Natural killer cell (primary cell): ENCODE results near the gene CHSY3. TPM values are rescaled to one million over a fixed set of nuclear protein-coding genes. Genes with fewer than 3 reads are reported as not detected.

Experiments
- ATAC-seq, 3 donors: fragments of 150-1000 bp in 2 of 3; fragments of 200-7000 bp in 1 of 3; cut with Tn5 transposase; 1 replicate in 1 of 3; 2 replicates in 2 of 3; pipeline ENCODE4 v1.10.0; 2021; ENCODE audit warnings: mild to moderate bottlenecking in 2 of 3, moderate library complexity in 2 of 3
- DNase-seq, 2 donors: peaks; one replicate each; pipeline versions ENCODE4 v3.0.0 to v3.0.0-alpha.2; 2013 to 2021; ENCODE audit warnings: mixed read lengths in 1 of 2
- H3K27ac ChIP-seq: one replicate; pipeline ENCODE4 v1.5.1; 2013; ENCODE audit warnings: mild to moderate bottlenecking, low read length
- H3K27me3 ChIP-seq: one replicate; pipeline ENCODE4 v1.6.1; 2013; ENCODE audit warnings: low read length; ENCODE audit not compliant: control insufficient read depth, insufficient read depth
- H3K36me3 ChIP-seq: one replicate; pipeline ENCODE4 v1.6.1; 2013; ENCODE audit warnings: low read length; ENCODE audit not compliant: control insufficient read depth, insufficient read depth
- H3K4me1 ChIP-seq: one replicate; pipeline ENCODE4 v1.6.1; 2013; ENCODE audit warnings: low read length; ENCODE audit not compliant: control insufficient read depth, insufficient read depth
- H3K4me3 ChIP-seq: one replicate; pipeline ENCODE4 v1.5.1; 2013; ENCODE audit warnings: low read length
- H3K9me3 ChIP-seq: one replicate; pipeline ENCODE4 v1.6.1; 2013; ENCODE audit warnings: low read length; ENCODE audit not compliant: control insufficient read depth, insufficient read depth
- H3K27ac Mint-ChIP-seq, 2 donors: one replicate each; pipeline ENCODE4 v1.8.0; 2022; ENCODE audit warnings: mild to moderate bottlenecking in 2 of 2, mixed read lengths in 2 of 2, moderate library complexity in 1 of 2
- H3K27me3 Mint-ChIP-seq, 2 donors: one replicate each; pipeline ENCODE4 v1.8.0; 2022; ENCODE audit warnings: low read depth in 2 of 2, mixed read lengths in 2 of 2
- H3K36me3 Mint-ChIP-seq: one replicate; pipeline ENCODE4 v1.8.0; 2022; ENCODE audit warnings: mixed read lengths
- H3K4me1 Mint-ChIP-seq, 2 donors: one replicate each; pipeline ENCODE4 v1.8.0; 2022; ENCODE audit warnings: mixed read lengths in 2 of 2
- H3K4me3 Mint-ChIP-seq: one replicate; pipeline ENCODE4 v1.8.0; 2022; ENCODE audit warnings: mild to moderate bottlenecking, moderate library complexity, mixed read lengths
- H3K9me3 Mint-ChIP-seq, 2 donors: one replicate each; pipeline ENCODE4 v1.8.0; 2022; ENCODE audit warnings: mixed read lengths in 2 of 2
- CTCF ChIP-seq: fragments of 200-600 bp; IDR thresholded peaks from one replicate; pipeline ENCODE4 v1.8.0; 2022; ENCODE audit warnings: antibody characterized with exemption
- WGBS: methylation state at CpG from one replicate; pipeline ENCODE4 v1.1.7; 2013; ENCODE audit warnings: missing lambda C conversion rate; ENCODE audit not compliant: insufficient coverage; 5-methylcytosine and 5-hydroxymethylcytosine counted together
- intact Hi-C: fragments of 100-400 bp; cut with micrococcal nuclease; formaldehyde crosslinking; loops from one replicate; pipeline ENCODE4 v1.14.2; 2022
- total RNA-seq, 4 donors: library from RNA; stranded (reverse); fragments of 120-200 nt in 1 of 4; gene quantifications; one replicate each; pipeline versions ENCODE4 v1.2.3 to v1.2.4, GENCODE V29; 2013 to 2022

The CHSY3 gene
- total RNA-seq, 3 donors from 2014 or later (not counting 1 experiment from before 2014, with no cell fraction given), result 0.18 to 2.3 (median 2.3) TPM

GRCh38 chr5:130045334-130045733 lies 141.1 kb downstream of the CHSY3 start:
- no peak overlapping the region for H3K27ac Mint-ChIP-seq
- WGBS, result 89% methylated on average over 3 of the region's 3 CpGs

GRCh38 chr5:130050585-130050984 lies 146.3 kb downstream of the CHSY3 start:
- 100% methylated on average over 2 of the region's 3 CpGs for WGBS
- Mint-ChIP-seq H3K36me3 (no peaks in the 10 kb centered on the region), H3K9me3 (peaks cover 2 to 3% of the 10 kb centered on the region in 2 donors), H3K27me3 (no peaks in the 10 kb centered on the region), H3K27ac (no peak overlapping the region), H3K4me3 (no peak overlapping the region), H3K4me1 (no peaks in the 10 kb centered on the region)
- Histone ChIP-seq H3K27me3 (no peaks in the 10 kb centered on the region), H3K36me3 (no peaks in the 10 kb centered on the region), H3K4me1 (no peaks in the 10 kb centered on the region), H3K27ac (no peak overlapping the region), H3K9me3 (no peaks in the 10 kb centered on the region), H3K4me3 (no peak overlapping the region)
- no peak for TF ChIP-seq CTCF
- no peak for ATAC-seq
- DNase-seq, result no peak
- intact Hi-C loops, result no loop called here

More at GRCh38 chr5:130045334-130045733, 141.1 kb downstream of the CHSY3 start:
- no peak for DNase-seq
- H3K9me3 ChIP-seq, result no peaks in the 10 kb centered on the region
- no peak for ATAC-seq
- H3K27ac ChIP-seq, result no peak overlapping the region
- no peak overlapping the region for H3K4me3 Mint-ChIP-seq
- H3K4me3 ChIP-seq, result no peak overlapping the region
- H3K4me1 Mint-ChIP-seq, result no peaks in the 10 kb centered on the region
- H3K27me3 Mint-ChIP-seq, result no peaks in the 10 kb centered on the region
- H3K36me3 ChIP-seq, result no peaks in the 10 kb centered on the region
- no peak for TF ChIP-seq CTCF
- intact Hi-C loops, result no loop called here
- H3K9me3 Mint-ChIP-seq, result peaks cover 9 to 12% of the 10 kb centered on the region in 2 donors
- no peaks in the 10 kb centered on the region for H3K4me1 ChIP-seq
- H3K36me3 Mint-ChIP-seq, result no peaks in the 10 kb centered on the region
- no peaks in the 10 kb centered on the region for H3K27me3 ChIP-seq

GRCh38 chr5:130052752-130053151 lies 148.5 kb downstream of the CHSY3 start:
- H3K4me3 ChIP-seq, result no peak overlapping the region
- H3K4me1 Mint-ChIP-seq, result no peaks in the 10 kb centered on the region
- DNase-seq, result no peak
- WGBS, result 29% methylated on average over 1 of the region's 1 CpG
- TF ChIP-seq CTCF, result no peak
- H3K36me3 Mint-ChIP-seq, result no peaks in the 10 kb centered on the region
- peaks cover 2 to 3% of the 10 kb centered on the region in 2 donors for H3K9me3 Mint-ChIP-seq
- H3K27me3 ChIP-seq, result no peaks in the 10 kb centered on the region
- H3K9me3 ChIP-seq, result no peaks in the 10 kb centered on the region
- intact Hi-C loops, result no loop called here
- H3K27ac ChIP-seq, result no peak overlapping the region
- H3K27ac Mint-ChIP-seq, result no peak overlapping the region
- no peak for ATAC-seq
- no peaks in the 10 kb centered on the region for H3K36me3 ChIP-seq
- H3K4me1 ChIP-seq, result no peaks in the 10 kb centered on the region
- H3K27me3 Mint-ChIP-seq, result no peaks in the 10 kb centered on the region
- no peak overlapping the region for H3K4me3 Mint-ChIP-seq

- 97% methylated on average over 3 of the region's 4 CpGs for WGBS
- no peak overlapping the region for H3K4me3 Mint-ChIP-seq
- intact Hi-C loops, result no loop called here
- Histone ChIP-seq H3K4me1 (no peaks in the 10 kb centered on the region), H3K36me3 (no peaks in the 10 kb centered on the region), H3K27me3 (no peaks in the 10 kb centered on the region), H3K9me3 (no peaks in the 10 kb centered on the region), H3K27ac (no peak overlapping the region), H3K4me3 (no peak overlapping the region)
- H3K27me3 Mint-ChIP-seq, result no peaks in the 10 kb centered on the region
- no peak for DNase-seq
- no peak for ATAC-seq
- no peak for TF ChIP-seq CTCF
- H3K4me1 Mint-ChIP-seq, result no peaks in the 10 kb centered on the region
- no peak overlapping the region for H3K27ac Mint-ChIP-seq
- H3K9me3 Mint-ChIP-seq, result peaks cover 9 to 11% of the 10 kb centered on the region in 2 donors
- no peaks in the 10 kb centered on the region for H3K36me3 Mint-ChIP-seq
Observed at GRCh38 chr5:130055572-130055971, 151.3 kb downstream of the CHSY3 start.
